Stimulated activated CD8-positive, alpha-beta memory T cell treated with anti-CD3 and anti-CD28 coated beads, Interleukin-7, amount 100 ng/mL, for 24 hours (primary cell): ENCODE data around the gene PFN1.

Source experiments
- DNase-seq: peaks from one replicate; pipeline ENCODE4 v3.0.0-alpha.2; 2020; ENCODE audit warnings: low read depth

The PFN1 gene

GRCh38 chr17:4896332-4897197 lies 51.8 kb downstream of the PFN1 start:
- no peak for DNase-seq

- DNase-seq: no peak
Measured at GRCh38 chr17:4895657-4896331, 52.5 kb downstream of the PFN1 start.
